Measurements from ENCODE around the gene BRSK2. TPM values are rescaled to one million over a fixed set of nuclear protein-coding genes. Genes with fewer than 3 reads are reported as not detected.

BRSK2 gene
- total and polyA plus RNA-seq, 2 of the 4 experiments (the other 2 are of a cell fraction): 0.18 to 0.62 TPM

- Histone ChIP-seq H3K56ac (ENCODE audit: extremely low read depth, insufficient read depth, low read length) (no peak overlapping the region), H3K4me3 (ENCODE audit: insufficient read depth, low read depth, low read length) (no peak overlapping the region), H3K23ac (ENCODE audit: low read depth, low read length) (no peak overlapping the region), H2BK5ac (ENCODE audit: low read depth, low read length, poor library complexity, severe bottlenecking) (no peak overlapping the region), H3K4ac (ENCODE audit: low read depth, low read length) (no peak overlapping the region), H4K5ac (ENCODE audit: low read depth, low read length) (no peak overlapping the region), H3K14ac (replicated peaks; ENCODE audit: low read depth, low read length) (no peak overlapping the region), H3K9me3 (ENCODE audit: control insufficient read depth, insufficient read depth, low read length) (peaks cover 16% of the 10 kb centered on the region), H4K8ac (ENCODE audit: low read depth in 2 of 2, low read length in 2 of 2) (no peak overlapping the region), H3K27me3 (ENCODE audit: control insufficient read depth, insufficient read depth, low read length) (no peaks in the 10 kb centered on the region), H3K4me2 (ENCODE audit: low read depth, low read length) (no peak overlapping the region), H2BK15ac (ENCODE audit: low read depth, low read length) (no peak overlapping the region), H3K4me1 (ENCODE audit: control insufficient read depth, insufficient read depth, low read length) (no peaks in the 10 kb centered on the region), H2BK20ac (ENCODE audit: low read depth, low read length) (no peak overlapping the region), H3K9me1 (ENCODE audit: insufficient read depth, low read length) (no peaks in the 10 kb centered on the region), H3K79me1 (ENCODE audit: low read depth in 1 of 2, low read length in 2 of 2) (no peaks in the 10 kb centered on the region), H2AFZ (replicated peaks; ENCODE audit: low read length, poor library complexity) (peak overlapping the region; percentile 43), H3K18ac (ENCODE audit: low read depth, low read length) (no peak overlapping the region), H4K20me1 (ENCODE audit: insufficient read depth, low read length) (no peaks in the 10 kb centered on the region), H3K9ac (ENCODE audit: low read depth, low read length) (no peak overlapping the region), H2AK5ac (ENCODE audit: low read depth, low read length) (no peak overlapping the region), H4K91ac (ENCODE audit: insufficient read depth, low read depth, low read length) (no peak overlapping the region), H2AK9ac (replicated peaks; ENCODE audit: low read depth, low read length, poor library complexity) (no peak overlapping the region), H2BK120ac (ENCODE audit: low read depth, low read length) (no peak overlapping the region), H3K27ac (ENCODE audit: insufficient read depth, low read length) (no peak overlapping the region), H3K36me3 (ENCODE audit: control insufficient read depth, insufficient read depth, low read length) (no peaks in the 10 kb centered on the region)
- WGBS, 2 experiments (ENCODE audit: extremely low coverage in 2 of 2, insufficient read length in 1 of 2): 40% methylated on average over 2 of the region's 9 CpGs; no CpG with 5 or more reads in 1 of the 2 experiments
- CTCF ChIA-PET: no interaction called here
- in situ Hi-C loops (cut with MboI; ENCODE audit: low sequenced_read_pairs): no loop called here
- DNase-seq (no peak), ATAC-seq (ENCODE audit: low read depth) (peak; percentile 79)
- BruUV-seq (replicated peaks): no TSS peak
- POLR2A ChIA-PET (ENCODE audit: unreplicated experiment): no interaction called here
- dilution Hi-C loops (cut with HindIII; ENCODE audit: low sequenced_read_pairs, unreplicated experiment): no loop called here
- intact Hi-C loops (cut with micrococcal nuclease): no loop called here
- no peak for TF ChIP-seq MXI1 (IDR thresholded peaks at IDR 0.05; ENCODE audit: borderline replicate concordance, low read depth, low read length)
- TF ChIP-seq ELK1 (IDR thresholded peaks at IDR 0.05; ENCODE audit: borderline replicate concordance, low read depth, low read length): no peak
- no peak for TF ChIP-seq CEBPB (IDR thresholded peaks at IDR 0.05; ENCODE audit: low read depth, low read length)
- TF ChIP-seq MAZ (IDR thresholded peaks at IDR 0.05; ENCODE audit: borderline replicate concordance, low read depth, low read length): no peak
- TF ChIP-seq FOS (IDR thresholded peaks at IDR 0.05; ENCODE audit: low read depth, low read length): no peak
- TF ChIP-seq BHLHE40 (IDR thresholded peaks at IDR 0.05; ENCODE audit: low read depth, low read length): no peak
- TF ChIP-seq CHD1 (IDR thresholded peaks at IDR 0.05; ENCODE audit: low read depth, low read length): no peak
- TF ChIP-seq RCOR1 (IDR thresholded peaks at IDR 0.05; ENCODE audit: insufficient replicate concordance, low read length): no peak
- TF ChIP-seq RFX5 (IDR thresholded peaks at IDR 0.05; ENCODE audit: low read depth, low read length): no peak
- no peak for TF ChIP-seq CTCF (conservative IDR thresholded peaks at IDR 0.05; ENCODE audit: low read depth, low read length)
- TF ChIP-seq NFE2L2 (IDR thresholded peaks at IDR 0.05; ENCODE audit: low read depth, low read length): no peak
- TF ChIP-seq SMC3 (IDR thresholded peaks at IDR 0.05; ENCODE audit: low read depth, low read length): no peak
- no peak for TF ChIP-seq RAD21 (IDR thresholded peaks at IDR 0.05; ENCODE audit: low read length)
- no peak for TF ChIP-seq USF2 (IDR thresholded peaks at IDR 0.05; ENCODE audit: low read depth, low read length)
- TF ChIP-seq MAFK (IDR thresholded peaks at IDR 0.05; ENCODE audit: low read depth, low read length): no peak
- TF ChIP-seq POLR2A (IDR thresholded peaks at IDR 0.05; ENCODE audit: low read depth, low read length): no peak
These were observed 32.7 kb downstream of the BRSK2 start for GRCh38 chr11:1422481-1422880.

All from IMR-90 (cell line).